ENCODE results near the gene RBMS2.

DNA sequence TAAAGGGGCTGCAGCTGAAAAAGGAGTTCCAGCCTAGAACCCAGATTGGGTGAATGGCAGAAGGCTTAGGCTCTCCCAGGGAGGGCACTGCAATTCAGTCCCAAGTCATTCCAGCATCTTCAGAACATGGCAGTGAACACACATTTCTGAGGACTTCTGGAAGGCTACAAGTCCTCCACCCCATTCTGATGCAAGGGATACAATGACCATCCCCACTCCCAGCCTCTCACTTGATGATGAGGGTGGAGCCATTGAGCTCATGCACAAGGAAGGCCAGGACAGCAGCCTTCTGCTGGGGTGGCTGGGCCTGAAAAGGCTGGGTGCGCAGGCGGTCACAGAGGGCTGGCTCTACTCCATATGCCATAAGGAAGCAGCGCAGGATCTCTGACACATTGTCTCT, 82.7 kb downstream of the RBMS2 start:
- TF ChIP-seq TAF1 (IDR thresholded peaks at IDR 0.05; ENCODE audit: borderline replicate concordance, insufficient read depth, low read length) (no peak), SIN3A (IDR thresholded peaks at IDR 0.05; ENCODE audit: borderline replicate concordance, insufficient read depth, low read length) (no peak)
